GM21423 (cell line): Measurements from ENCODE around the gene SH2D1B.
"Not testable (repeated sequence)": the region's sequence is repeated elsewhere in the genome, so short reads cannot be mapped to it uniquely, and the experiment has no call there.

ENCODE experiments used
- ATAC-seq: cut with Tn5 transposase; IDR thresholded peaks from one replicate; pipeline ENCODE4 v1.9.1; 2021; ENCODE audit warnings: mild to moderate bottlenecking, moderate library complexity; ENCODE audit not compliant: unreplicated experiment

Gene SH2D1B

GRCh38 chr1:162365284-162366020 lies 46.5 kb downstream of the SH2D1B start:
- ATAC-seq = no peak

- no peak for ATAC-seq
Observed at GRCh38 chr1:162364498-162364897, 47.4 kb downstream of the SH2D1B start.

- no peak for ATAC-seq
Observed at GRCh38 chr1:162363823-162364222, 48.1 kb downstream of the SH2D1B start.

GRCh38 chr1:162361349-162361748 lies 50.6 kb downstream of the SH2D1B start:
- ATAC-seq = peak; percentile 38

GRCh38 chr1:162360874-162361260 lies 51.1 kb downstream of the SH2D1B start:
- ATAC-seq = no peak

GRCh38 chr1:162360237-162360873 lies 51.6 kb downstream of the SH2D1B start:
- no peak for ATAC-seq

- ATAC-seq = no peak
Observed at GRCh38 chr1:162359523-162360236, 52.3 kb downstream of the SH2D1B start.

GRCh38 chr1:162358928-162359327 lies 53.0 kb downstream of the SH2D1B start:
- no peak for ATAC-seq

- no peak for ATAC-seq
Observed at GRCh38 chr1:162357681-162358266, 54.2 kb downstream of the SH2D1B start.

GRCh38 chr1:162353702-162354101 lies 58.2 kb downstream of the SH2D1B start:
- ATAC-seq = no peak

GRCh38 chr1:162353078-162353477 lies 58.9 kb downstream of the SH2D1B start:
- no peak for ATAC-seq

GRCh38 chr1:162351874-162352273 lies 60.1 kb downstream of the SH2D1B start:
- not testable (repeated sequence) for ATAC-seq

- no peak for ATAC-seq
Observed at GRCh38 chr1:162351246-162351842, 60.6 kb downstream of the SH2D1B start.

GRCh38 chr1:162349635-162350330 lies 62.2 kb downstream of the SH2D1B start:
- ATAC-seq = no peak

- ATAC-seq = no peak
Observed at GRCh38 chr1:162347281-162347680, 64.7 kb downstream of the SH2D1B start.
